DMS53 (cell line): ENCODE results near the gene ABCA7.
A peak's percentile ranks its signal among the peaks of the same experiment; 100 is the strongest.

Experiments used
- DNase-seq: peaks from one replicate; lab custom pipeline; 2025; lab: John Stamatoyannopoulos, UW

Gene ABCA7

DNA sequence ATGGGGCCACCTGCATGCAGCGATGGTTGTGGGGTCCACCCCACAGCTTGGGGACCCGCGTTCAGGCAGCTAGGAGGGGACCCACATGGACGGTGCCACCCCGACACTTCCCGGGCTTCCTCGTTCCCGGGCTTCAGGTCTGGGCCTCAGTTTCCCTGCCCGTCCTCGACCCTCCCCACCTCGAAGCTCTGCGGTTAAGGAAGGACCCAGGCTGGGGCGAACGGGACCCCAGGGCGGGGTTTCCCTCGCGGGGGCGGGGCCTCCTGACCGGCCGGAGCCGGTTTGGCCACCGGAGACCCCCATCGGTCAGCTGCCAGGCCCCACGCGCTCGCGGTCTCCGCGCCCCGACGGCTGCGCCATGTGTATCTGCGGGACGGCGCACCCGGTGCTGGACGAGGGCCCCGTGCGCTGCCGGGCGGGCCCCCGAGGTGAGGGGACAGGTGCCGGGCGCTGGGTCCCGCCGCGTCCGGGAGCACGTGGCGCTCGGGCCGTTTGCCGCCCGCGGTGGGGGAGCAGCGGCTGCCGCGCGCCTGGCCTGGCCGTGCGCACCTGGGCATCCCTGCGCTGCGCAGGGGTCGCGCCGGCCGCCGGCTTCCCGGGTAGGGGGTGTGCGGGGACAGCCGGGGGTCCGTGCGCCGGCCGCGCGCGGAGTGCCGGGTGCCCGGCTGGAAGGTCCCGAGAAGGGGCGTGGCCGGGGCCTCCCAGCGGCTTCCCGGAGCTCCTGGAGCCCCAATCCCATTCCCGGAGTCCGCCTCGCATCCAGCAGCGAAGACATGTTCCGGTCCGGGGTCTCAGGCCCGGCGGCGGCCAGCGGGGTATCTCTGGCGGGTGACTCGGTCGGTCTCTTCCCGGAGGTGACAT, 31.3 kb downstream of the ABCA7 start:
- peak; percentile 59 for DNase-seq

DNA sequence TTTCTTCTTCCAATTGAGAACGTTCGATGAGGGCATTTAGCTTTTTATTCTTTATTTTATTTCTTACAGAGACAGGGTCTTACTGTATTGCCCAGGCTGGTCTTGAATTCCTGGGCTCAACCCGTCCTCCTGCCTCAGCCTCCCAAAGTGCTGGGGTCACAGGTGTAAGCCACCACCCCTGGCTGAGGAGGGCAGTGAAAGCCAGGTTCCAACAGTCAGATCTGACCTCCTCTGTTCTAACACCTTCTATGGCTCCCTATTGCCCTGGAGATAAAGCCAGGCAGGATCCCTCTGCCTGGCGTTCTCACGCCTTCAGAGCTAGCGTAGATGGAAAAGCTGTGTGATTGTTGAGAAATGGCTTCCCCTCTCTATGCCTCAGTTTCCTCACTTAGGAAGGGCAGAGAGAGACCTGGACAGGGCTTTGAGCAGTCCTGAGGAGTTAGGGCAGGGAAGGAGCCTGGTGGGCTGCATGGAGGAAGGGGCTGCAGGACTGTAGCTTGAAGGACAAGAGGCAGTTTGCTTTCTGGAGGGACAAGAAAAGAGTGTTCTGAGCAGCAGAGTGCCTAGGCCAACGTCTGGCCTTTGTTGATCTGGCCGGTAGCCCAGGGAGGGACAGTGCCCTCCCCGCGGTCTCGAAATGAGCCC, 32.6 kb downstream of the ABCA7 start:
- no peak for DNase-seq

DNA sequence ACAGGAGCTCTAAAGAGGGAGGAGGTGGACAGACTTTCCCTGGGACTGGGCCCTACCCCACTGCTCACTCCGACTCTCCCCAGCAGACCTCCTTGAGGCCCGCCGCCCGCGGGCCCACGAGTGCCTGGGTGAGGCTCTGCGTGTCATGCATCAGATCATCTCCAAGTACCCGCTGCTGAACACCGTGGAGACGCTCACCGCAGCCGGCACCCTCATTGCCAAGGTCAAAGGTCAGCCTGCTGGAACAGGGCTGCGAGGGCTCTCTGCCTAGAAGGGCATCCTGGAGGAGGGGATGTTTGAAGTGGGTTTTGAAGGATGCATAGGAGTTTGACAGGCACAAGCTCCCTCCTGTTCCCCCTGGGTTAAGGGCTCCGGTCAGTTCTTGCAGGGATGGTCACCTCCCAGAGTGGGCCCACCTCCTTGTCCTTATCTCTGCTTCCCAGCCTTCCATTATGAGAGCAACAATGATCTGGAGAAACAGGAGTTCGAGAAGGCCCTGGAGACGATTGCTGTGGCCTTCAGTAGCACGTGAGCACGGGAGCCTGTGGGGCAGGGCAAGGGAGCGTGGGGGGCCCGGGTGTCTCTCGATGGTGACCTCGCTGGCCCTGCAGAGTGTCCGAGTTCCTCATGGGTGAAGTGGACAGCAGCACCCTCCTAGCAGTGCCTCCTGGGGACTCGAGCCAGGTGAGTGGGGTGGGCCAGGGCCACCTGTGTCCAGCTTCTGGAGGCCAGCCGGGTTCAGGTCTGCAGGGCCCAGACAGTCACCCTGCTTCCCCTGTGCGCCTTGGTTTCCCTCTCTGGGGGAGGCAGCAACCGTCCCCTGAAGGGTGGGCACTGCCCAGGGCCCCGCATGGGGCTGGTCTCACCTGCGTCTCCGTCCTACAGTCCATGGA, 33.4 kb downstream of the ABCA7 start:
- peak; percentile 55 for DNase-seq

DNA sequence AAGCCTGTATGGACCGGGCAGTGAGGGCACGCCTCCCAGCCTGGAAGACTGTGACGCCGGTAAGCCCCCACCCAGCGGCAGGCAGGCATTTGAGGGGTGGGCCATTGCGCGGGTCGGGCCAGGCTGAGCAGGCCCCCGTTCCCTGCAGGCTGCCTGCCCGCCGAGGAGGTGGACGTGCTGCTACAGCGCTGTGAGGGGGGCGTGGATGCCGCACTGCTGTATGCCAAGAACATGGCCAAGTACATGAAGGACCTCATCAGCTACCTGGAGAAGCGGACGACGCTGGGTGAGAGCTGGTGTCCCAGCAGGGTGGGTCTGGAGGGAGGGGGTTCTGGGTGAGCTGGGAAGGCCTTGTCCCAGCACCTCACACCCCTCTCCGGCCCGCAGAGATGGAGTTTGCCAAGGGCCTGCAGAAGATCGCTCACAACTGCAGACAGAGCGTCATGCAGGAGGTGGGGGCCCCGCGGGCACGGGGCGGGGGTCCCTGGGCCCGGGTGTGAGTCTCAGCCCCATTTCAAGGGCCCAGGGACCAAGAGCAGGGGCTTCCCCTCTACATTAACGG, 34.1 kb downstream of the ABCA7 start:
- no peak for DNase-seq

DNA sequence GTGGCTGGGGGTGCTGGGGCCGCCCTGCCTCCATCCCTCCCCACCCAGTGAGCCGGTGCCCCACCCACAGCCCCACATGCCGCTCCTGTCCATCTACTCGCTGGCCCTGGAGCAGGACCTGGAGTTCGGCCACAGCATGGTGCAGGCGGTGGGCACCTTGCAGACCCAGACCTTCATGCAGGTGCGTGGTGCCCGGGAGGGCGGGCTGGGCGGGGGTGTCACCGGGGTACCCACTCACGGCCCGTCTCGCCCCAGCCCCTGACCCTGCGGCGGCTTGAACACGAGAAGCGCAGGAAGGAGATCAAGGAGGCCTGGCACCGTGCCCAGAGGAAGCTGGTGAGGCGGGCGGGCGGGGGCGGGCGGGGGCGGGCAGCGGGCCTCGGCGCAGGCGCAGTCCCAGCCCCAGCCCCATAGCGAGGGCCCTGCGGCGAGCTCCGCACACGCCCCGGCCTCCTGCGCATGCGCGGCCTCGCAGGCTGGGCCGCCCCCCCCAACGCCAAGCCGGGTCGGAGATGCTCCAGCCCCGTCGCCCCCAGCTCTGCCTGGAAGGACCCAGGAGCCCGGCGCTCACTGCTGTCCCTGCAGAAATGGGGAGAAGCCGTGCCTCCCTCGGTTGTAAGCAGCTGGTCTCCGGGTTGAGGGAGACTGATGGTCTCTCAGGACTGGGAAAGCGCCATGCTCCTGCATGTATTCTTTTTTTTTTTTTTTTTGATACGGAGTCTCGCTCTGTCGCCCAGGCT, 34.8 kb downstream of the ABCA7 start:
- DNase-seq, result peak; percentile 93

DNA sequence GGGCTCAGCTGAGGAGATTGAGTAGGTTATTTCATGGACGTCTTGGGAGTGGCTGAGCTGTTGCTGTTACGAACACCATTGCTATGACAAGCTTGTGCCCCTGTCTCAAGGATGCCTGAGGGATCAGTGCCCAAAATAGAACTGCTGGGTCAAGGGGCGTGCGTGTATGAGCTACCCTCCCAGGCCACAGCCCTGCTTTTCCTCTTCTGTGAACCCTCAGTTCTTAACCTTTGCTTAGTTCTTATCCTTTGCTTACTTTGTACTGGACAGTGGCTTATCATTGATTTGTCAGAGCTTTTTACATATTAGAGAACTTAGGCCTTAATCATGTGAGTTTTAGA, 36.1 kb downstream of the ABCA7 start:
- DNase-seq, result no peak

DNA sequence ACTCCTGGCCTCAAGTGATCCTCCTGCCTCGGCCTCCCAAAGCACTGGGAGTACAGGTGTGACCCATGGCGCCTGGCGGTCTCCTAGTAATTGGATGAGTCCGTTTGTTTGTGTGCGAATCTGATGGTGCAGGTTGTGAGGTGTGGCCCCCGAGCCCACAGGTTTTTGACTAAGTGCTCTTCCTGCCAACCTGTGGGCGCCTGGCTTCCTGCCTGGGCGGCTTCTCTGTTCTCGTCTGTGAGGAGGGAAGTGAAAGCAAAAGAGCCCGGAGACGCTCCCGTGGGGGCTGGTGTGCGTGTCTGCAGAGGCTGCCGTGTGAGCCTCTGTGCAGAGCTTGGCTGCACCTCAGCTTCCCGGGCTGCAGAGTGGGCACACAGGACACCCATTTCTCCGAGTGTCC, 37.0 kb downstream of the ABCA7 start:
- peak; percentile 73 for DNase-seq

DNA sequence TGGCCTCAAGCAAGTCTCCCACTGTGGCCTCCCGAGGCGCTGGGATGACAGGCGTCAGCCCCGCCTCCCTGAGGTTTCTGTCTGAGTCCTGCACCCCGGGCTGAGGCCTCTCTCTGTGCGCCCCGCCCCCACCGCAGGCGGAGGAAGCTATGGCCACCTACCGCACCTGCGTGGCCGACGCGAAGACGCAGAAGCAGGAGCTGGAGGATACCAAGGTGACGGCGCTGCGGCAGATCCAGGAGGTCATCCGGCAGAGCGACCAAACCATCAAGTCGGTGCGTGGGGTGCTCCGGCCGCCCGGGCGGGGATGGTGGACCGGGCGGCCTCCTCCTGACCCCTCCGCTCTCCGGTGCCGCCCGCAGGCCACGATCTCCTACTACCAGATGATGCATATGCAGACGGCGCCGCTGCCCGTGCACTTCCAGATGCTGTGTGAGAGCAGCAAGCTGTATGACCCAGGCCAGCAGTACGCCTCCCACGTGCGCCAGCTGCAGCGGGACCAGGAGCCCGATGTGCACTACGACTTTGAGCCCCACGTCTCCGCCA, 39.7 kb downstream of the ABCA7 start:
- no peak for DNase-seq

DNA sequence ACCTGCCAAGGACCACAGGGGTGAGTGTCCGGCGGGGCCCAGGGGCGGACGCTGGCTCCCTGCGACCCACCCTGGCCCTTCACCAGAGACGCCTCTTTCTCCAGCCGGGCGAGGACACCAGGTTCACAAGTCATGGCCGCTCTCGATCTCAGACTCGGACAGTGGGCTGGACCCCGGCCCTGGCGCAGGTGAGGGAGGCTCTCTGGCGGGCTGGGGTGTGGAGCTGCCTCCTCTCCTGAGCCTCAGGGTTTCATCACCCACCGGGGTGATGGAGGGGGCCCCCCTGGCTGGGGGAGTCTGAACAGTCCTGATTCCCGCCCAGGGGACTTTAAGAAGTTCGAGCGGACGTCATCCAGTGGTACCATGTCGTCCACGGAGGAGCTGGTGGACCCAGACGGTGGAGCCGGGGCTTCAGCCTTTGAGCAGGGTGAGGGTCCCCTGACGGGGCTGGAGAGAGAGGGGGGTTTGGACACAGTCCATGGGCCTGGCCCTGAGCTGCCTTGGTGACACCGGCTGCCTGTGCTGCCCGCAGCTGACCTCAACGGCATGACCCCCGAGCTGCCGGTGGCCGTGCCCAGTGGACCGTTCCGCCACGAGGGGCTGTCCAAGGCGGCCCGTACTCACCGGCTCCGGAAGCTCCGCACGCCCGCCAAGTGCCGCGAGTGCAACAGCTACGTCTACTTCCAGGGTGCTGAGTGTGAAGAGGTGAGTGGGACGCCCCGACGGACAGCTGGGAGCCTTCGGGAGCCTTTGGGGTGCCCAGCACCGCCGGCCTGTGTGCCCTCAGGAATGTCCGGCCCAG, 40.7 kb downstream of the ABCA7 start:
- DNase-seq, result no peak

DNA sequence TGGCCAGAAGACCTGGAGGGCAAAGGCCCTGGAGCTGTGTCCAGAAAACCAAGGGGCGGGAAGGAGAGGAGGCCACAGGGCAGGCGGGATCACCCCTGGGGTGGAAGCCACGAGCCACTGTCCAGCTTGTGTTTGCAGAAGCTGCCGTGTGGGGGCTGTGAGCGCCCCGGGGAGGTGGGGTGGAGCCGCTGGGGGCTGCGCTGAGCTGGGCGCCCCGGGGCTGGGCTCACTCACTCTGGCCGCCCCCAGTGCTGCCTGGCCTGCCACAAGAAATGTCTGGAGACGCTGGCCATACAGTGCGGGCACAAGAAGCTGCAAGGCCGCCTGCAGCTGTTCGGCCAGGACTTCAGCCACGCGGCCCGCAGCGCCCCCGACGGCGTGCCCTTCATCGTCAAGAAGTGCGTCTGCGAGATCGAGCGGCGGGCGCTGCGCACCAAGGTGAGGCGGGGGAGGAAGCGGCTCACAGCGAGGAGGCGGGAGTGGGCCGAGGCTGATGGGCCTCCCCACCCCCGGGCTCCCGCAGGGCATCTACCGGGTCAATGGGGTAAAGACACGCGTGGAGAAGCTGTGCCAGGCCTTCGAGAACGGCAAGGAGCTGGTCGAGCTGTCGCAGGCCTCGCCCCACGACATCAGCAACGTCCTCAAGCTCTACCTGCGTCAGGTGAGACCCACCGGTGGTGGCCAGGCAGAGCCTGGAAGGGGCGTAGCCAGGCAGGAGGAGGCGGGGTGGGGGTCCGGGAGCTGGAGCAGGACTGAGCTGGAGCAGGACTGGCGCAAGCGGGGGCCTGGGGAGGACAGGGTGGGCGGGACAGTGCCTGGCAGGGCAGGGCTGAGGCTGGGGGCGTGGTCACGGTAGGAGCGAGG, 41.6 kb downstream of the ABCA7 start:
- peak; percentile 84 for DNase-seq

DNA sequence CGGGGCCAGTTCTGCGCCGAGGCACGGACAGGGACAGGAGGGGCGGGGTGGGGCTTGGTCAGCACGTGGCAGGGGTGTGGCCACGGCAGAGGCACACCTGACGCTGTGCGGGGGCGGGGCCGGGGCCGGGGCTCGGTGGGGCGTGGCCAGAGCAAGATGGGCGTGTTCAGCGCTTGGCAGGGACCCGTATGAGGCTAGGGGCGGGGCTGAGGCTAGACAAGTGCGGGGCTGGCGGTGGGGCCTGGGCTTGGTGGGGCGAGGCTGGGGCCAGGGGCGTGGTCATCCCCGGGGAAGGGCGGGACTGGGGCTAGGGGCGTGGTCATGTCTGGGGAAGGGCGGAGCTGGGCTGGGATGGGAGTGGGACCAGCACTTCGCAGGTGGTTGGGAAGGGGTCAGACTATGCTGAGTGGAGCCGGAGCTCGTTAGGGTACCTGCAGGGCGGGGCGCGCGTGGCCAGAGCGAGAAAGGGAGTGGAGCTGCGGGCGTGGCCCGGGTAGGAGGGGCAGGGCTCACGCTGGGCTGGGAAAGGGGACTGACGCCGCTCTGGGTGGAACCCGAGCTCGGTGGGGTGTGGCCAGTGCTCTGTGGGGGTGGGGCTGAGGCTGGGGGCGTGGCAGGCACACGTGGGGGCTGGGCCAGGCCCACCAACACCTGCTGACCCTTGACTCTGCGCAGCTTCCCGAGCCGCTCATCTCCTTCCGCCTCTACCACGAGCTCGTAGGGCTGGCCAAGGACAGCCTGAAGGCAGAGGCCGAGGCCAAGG, 42.4 kb downstream of the ABCA7 start:
- peak; percentile 97 for DNase-seq

DNA sequence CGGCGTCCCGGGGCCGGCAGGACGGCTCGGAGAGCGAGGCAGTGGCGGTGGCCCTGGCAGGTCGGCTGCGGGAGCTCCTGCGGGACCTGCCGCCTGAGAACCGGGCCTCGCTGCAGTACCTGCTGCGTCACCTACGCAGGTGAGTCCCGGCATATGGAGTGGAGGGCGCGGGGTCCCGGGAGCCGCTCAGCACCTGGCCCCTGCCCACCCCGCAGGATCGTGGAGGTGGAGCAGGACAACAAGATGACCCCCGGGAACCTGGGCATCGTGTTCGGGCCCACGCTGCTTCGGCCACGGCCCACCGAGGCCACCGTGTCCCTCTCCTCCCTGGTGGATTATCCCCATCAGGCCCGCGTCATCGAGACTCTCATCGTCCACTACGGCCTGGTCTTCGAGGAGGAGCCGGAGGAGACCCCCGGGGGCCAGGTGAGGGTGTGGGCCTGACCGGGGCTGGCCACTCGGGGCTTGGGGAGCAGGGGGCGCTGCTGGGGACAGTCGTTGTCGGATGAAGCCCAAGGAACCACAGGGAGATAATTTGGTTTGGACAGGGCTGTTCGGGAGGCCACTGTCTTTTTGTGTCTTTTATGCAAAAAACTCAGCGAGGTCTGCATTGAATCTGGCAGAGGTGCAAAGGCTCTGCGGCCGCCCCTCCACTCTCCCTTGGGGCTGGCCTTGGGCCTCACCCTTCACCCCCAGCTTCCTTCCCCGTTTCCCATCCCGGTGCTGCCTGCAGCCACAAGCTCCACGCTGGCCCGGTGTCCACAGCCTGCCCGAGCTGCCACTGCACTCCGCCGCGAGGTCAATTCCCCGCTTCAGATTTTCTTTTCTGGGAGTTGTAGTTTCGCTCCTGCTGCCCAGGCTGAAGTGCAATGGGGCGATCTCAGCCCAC, 43.3 kb downstream of the ABCA7 start:
- peak; percentile 67 for DNase-seq

DNA sequence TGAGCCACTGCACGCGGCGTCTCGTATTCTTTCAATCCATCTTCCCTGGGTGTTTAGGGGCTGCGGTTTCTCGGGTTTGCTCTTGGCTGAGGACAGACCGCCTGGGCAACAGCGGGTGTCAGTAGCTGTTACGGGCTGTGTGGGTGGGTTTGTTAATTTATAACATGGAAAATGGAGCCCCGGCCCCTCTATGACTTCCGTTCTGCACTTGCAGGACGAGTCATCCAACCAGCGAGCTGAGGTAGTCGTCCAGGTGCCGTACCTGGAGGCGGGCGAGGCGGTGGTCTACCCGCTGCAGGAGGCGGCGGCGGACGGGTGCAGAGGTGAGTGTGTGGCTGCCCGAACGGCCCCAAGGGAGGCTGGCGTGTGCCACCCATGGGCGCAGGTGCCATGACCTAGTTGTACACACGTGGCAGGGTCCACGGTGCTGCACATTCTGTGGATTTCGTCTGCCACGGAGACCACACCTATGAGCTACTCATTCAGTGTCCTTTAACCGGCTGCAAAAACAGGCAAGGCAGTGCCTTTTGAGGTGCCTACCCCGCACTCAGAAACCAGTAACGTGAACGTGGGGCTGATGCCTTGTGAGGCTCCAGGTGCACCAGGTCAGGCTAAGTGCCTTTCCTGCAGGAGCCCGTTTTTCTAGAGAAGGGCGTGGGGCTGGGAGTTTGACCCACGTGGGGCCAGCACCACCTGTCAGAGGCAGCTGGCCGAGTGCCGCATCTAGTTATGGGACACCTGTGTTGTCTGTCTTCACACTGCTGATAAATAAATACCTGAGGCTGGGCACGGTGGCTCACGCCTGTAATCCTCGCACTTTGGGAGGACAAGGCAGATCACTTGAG, 44.3 kb downstream of the ABCA7 start:
- peak; percentile 88 for DNase-seq

DNA sequence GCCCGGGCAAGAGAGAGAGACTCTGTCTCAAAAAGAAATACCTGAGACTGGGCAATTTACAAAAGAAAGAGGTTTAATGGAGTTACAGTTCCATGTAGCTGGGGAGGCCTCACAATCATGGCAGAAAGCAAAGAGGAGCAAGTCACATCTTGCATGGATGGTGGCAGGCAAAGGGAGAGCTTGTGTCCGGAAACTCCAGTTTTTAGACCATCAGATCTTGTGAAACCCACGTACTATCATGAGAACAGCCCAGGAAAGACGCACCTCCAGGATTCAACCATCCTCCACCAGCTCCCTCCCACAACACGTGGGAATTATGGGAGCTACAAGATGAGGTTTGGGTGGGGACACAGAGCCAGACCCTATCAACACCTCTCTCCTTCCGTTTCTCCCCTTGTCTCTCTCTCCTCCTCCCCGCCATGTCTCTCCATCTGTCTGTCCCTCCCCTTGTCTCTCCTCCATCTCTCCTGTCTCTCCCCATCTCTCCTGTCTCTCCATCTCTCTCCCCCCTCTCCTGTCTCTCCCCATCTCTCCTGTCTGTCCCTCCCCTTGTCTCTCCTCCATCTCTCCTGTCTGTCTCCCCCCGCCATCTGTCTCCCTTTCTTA, 45.2 kb downstream of the ABCA7 start:
- no peak for DNase-seq

DNA sequence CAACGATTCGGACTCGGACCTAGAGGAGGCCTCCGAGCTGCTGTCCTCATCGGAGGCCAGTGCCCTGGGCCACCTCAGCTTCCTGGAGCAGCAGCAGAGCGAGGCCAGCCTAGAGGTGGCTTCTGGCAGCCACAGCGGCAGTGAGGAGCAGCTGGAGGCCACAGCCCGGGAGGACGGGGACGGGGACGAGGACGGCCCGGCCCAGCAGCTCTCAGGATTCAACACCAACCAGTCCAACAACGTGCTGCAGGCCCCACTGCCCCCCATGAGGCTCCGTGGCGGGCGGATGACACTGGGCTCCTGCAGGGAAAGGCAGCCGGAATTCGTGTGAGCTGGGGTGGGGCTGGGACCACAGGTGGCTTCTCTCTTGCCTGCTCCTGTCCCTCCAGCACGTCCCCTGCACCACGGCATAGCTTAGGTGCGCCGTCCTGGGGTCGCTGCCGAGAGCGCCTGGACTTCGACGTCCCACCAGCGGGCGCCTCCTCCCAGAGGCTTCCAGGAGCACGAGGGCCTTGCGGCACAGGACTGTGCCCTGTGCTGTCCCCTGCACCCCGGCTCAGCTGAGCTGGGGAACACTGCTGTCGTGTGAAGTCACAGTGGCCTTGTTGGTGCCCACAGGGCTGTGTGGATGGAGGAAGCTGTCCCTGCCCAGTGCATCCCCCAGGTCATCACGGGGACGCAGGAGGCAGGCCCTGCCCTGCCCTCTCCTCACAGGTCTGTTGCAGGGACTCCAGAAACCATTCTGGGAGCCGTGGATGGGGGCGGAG, 46.0 kb downstream of the ABCA7 start:
- DNase-seq, result no peak

DNA sequence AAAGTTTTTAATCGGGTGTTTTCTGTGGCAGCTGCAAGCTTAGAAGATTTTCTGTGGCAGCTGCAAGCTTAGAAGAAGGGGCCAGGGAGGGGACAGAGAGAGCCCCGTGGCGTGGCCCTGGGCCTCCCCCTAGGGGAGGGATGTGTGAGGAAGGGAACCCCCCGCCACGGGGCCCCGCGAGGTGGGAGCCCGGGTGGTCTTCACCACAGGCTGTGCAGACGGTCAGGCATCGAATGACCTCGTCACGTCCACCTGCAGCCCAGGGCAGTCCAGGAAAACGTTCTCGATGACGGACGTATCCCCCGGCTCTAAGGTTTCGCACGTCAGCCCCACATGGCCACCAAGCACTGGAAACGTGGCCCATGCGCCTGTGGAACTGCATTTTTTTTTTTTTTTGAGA, 46.7 kb downstream of the ABCA7 start:
- DNase-seq, result no peak
